Nephron progenitor cell (in vitro differentiated cells): Measurements from ENCODE around the gene B2M.

Experiments used
- DNase-seq: peaks from one replicate; pipeline ENCODE4 v3.0.0; 2021
- H3K27ac Mint-ChIP-seq: 2 replicates; pipeline ENCODE4 v1.8.0; 2021; ENCODE audit warnings: mild to moderate bottlenecking, moderate library complexity, mixed read lengths
- H3K27me3 Mint-ChIP-seq: 2 replicates; pipeline ENCODE4 v1.8.0; 2021; ENCODE audit warnings: mild to moderate bottlenecking, low read depth, mixed read lengths; ENCODE audit not compliant: poor library complexity
- H3K36me3 Mint-ChIP-seq: 2 replicates; pipeline ENCODE4 v1.8.0; 2021; ENCODE audit warnings: low read depth, mixed read lengths
- H3K4me1 Mint-ChIP-seq: 2 replicates; pipeline ENCODE4 v1.8.0; 2021; ENCODE audit warnings: mixed read lengths
- H3K4me3 Mint-ChIP-seq: 2 replicates; pipeline ENCODE4 v1.8.0; 2021; ENCODE audit warnings: mild to moderate bottlenecking, moderate library complexity, mixed read lengths
- H3K9me3 Mint-ChIP-seq: 2 replicates; pipeline ENCODE4 v1.8.0; 2021; ENCODE audit warnings: mild to moderate bottlenecking, moderate library complexity, mixed read lengths
- CTCF ChIP-seq: fragments of 200-600 bp; sonication (generic); IDR thresholded peaks from 2 replicates; pipeline ENCODE4 v1.5.0; 2021; ENCODE audit warnings: antibody characterized with exemption

B2M gene

GRCh38 chr15:44710236-44711095 lies 851 bp upstream of the B2M start:
- peaks cover 8% of the 10 kb centered on the region for H3K36me3 Mint-ChIP-seq
- peaks cover 27% of the 10 kb centered on the region for H3K27me3 Mint-ChIP-seq
- H3K4me3 Mint-ChIP-seq, result peak overlapping the region; percentile 98
- no peak for TF ChIP-seq CTCF
- H3K27ac Mint-ChIP-seq, result peak overlapping the region; percentile 98
- no peaks in the 10 kb centered on the region for H3K9me3 Mint-ChIP-seq
- H3K4me1 Mint-ChIP-seq, result peaks cover 27% of the 10 kb centered on the region
- no peak for DNase-seq

- no peak for TF ChIP-seq CTCF
- Mint-ChIP-seq H3K27ac (peak overlapping the region; percentile 99), H3K36me3 (peaks cover 18% of the 10 kb centered on the region), H3K4me1 (peaks cover 27% of the 10 kb centered on the region), H3K4me3 (peak overlapping the region; percentile 98), H3K9me3 (no peaks in the 10 kb centered on the region), H3K27me3 (peaks cover 21% of the 10 kb centered on the region)
- peak; percentile 57 for DNase-seq
These were observed 527 bp downstream of the B2M start for GRCh38 chr15:44711743-44712345.

- H3K36me3 Mint-ChIP-seq, result peaks cover 21% of the 10 kb centered on the region
- no peak for TF ChIP-seq CTCF
- peaks cover 19% of the 10 kb centered on the region for H3K27me3 Mint-ChIP-seq
- no peaks in the 10 kb centered on the region for H3K9me3 Mint-ChIP-seq
- H3K27ac Mint-ChIP-seq, result peak overlapping the region; percentile 99
- H3K4me1 Mint-ChIP-seq, result peaks cover 27% of the 10 kb centered on the region
- H3K4me3 Mint-ChIP-seq, result peak overlapping the region; percentile 98
- no peak for DNase-seq
These were observed 1.2 kb downstream of the B2M start for GRCh38 chr15:44712346-44713005.

GRCh38 chr15:44713006-44713966 lies 2.0 kb downstream of the B2M start:
- H3K27ac Mint-ChIP-seq, result no peak overlapping the region
- no peak for TF ChIP-seq CTCF
- peaks cover 19% of the 10 kb centered on the region for H3K27me3 Mint-ChIP-seq
- H3K4me1 Mint-ChIP-seq, result peaks cover 27% of the 10 kb centered on the region
- H3K9me3 Mint-ChIP-seq, result no peaks in the 10 kb centered on the region
- peaks cover 29% of the 10 kb centered on the region for H3K36me3 Mint-ChIP-seq
- no peak for DNase-seq
- H3K4me3 Mint-ChIP-seq, result peak overlapping the region; percentile 98

- Mint-ChIP-seq H3K9me3 (no peaks in the 10 kb centered on the region), H3K36me3 (peaks cover 30% of the 10 kb centered on the region), H3K4me3 (no peak overlapping the region), H3K27me3 (peaks cover 16% of the 10 kb centered on the region), H3K4me1 (peaks cover 32% of the 10 kb centered on the region), H3K27ac (no peak overlapping the region)
- TF ChIP-seq CTCF, result no peak
- DNase-seq, result no peak
These were observed 4.0 kb downstream of the B2M start for GRCh38 chr15:44715142-44715796.
